GM12801 (cell line): Measurements from ENCODE around the gene IL10RA.

Experiments
- CTCF ChIP-seq: IDR thresholded peaks from one replicate; pipeline ENCODE4 v1.5.1; 2011; ENCODE audit warnings: control low read depth; ENCODE audit not compliant: insufficient read length; ENCODE audit errors: extremely low read depth

The IL10RA gene

GRCh38 chr11:117969160-117969991 lies 16.8 kb upstream of the IL10RA start:
- TF ChIP-seq CTCF, result no peak

- no peak for TF ChIP-seq CTCF
Observed at GRCh38 chr11:117970400-117971024, 15.7 kb upstream of the IL10RA start.

- TF ChIP-seq CTCF, result no peak
Observed at GRCh38 chr11:117972044-117972443, 14.2 kb upstream of the IL10RA start.

- no peak for TF ChIP-seq CTCF
Observed at GRCh38 chr11:117972629-117973502, 13.3 kb upstream of the IL10RA start.

GRCh38 chr11:117973503-117973860 lies 12.7 kb upstream of the IL10RA start:
- TF ChIP-seq CTCF, result no peak

GRCh38 chr11:117976445-117976844 lies 9.7 kb upstream of the IL10RA start:
- no peak for TF ChIP-seq CTCF

- TF ChIP-seq CTCF, result no peak
Observed at GRCh38 chr11:117977029-117977428, 9.2 kb upstream of the IL10RA start.
